Activated CD8-positive, alpha-beta memory T cell treated with anti-CD3 and anti-CD28 coated beads, Interleukin-2, amount 50 U/mL, for 4 hours (primary cell): ENCODE data around the gene ZNF662.
"Not testable (repeated sequence)": the region's sequence is repeated elsewhere in the genome, so short reads cannot be mapped to it uniquely, and the experiment has no call there.

Experiments
- DNase-seq: peaks from one replicate; pipeline ENCODE4 v3.0.0-alpha.2; 2020

The ZNF662 gene

GRCh38 chr3:42906070-42906847 is at the start of gene ZNF662:
Gene ZNF662 (plus strand): TSS chr3:42906142. CDS start chr3:42908115, 1,973 bp downstream.
- peak; percentile 31 for DNase-seq

DNA sequence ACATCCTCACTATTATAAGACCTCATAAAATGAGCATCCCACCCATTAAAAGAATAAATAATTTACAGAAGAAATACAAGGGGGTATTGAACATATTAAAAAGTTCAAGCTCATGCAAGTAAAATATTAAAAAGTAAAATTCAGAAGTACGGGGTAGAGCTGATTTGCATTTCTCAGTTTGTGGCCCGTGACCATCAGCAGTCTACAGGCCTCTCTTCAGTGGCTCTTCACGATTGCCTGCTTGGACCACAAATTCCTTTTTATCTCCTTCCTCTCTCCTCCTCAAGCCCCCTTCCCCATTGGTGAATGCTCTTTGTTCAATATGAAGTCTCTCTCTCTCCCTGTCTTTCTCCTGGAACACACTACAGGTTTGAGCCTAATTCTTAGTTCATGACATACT is 49.4 kb upstream of the ZNF662 start:
- no peak for DNase-seq

GRCh38 chr3:42864321-42864950 is 41.5 kb upstream of the ZNF662 start:
- DNase-seq, result no peak

GRCh38 chr3:42865256-42865655 is 40.7 kb upstream of the ZNF662 start:
- no peak for DNase-seq

DNA sequence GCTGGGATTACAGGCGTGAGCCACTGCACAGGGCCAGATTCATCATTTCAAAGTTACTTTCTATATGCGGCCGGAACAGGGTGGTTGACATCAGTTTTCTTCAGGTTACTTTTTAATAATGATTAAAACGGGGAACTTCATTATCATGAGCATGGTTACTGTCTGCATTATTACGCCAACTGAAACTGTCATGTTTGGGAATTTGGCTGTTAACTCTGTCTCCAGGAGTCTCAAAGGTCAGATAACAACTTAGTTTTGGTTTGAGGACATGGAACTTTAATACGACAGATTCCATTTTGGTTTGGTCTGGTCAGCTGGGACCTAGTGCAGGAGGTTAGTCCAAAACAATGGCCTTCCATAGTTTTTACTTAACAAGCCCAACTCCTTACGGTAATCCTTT is 38.8 kb upstream of the ZNF662 start:
- DNase-seq, result no peak

GRCh38 chr3:42868841-42869240 is 37.1 kb upstream of the ZNF662 start:
- DNase-seq, result no peak

GRCh38 chr3:42871592-42872196 is 34.2 kb upstream of the ZNF662 start:
- no peak for DNase-seq

DNA sequence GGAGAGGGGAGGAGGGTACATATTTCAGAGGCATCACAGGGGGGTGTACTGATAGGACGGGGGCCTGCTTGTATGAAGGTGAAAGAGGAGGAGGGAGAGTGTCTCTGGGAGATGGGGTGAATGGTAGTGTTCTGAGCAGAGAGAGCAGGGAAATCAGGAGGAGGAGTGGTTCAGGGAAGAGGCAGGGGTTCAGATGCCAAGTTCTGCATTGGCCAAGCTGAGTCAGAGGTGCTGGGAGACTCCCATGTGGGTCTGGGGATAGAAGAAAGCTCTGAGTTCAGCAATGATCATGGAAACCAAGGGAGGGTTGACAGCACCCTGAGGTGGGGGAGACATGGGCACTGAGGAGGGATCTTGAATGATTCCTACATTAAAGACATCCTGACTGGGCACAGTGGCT is 33.2 kb upstream of the ZNF662 start:
- DNase-seq, result no peak

- no peak for DNase-seq
Observed at GRCh38 chr3:42873221-42873982, 32.5 kb upstream of the ZNF662 start.

DNA sequence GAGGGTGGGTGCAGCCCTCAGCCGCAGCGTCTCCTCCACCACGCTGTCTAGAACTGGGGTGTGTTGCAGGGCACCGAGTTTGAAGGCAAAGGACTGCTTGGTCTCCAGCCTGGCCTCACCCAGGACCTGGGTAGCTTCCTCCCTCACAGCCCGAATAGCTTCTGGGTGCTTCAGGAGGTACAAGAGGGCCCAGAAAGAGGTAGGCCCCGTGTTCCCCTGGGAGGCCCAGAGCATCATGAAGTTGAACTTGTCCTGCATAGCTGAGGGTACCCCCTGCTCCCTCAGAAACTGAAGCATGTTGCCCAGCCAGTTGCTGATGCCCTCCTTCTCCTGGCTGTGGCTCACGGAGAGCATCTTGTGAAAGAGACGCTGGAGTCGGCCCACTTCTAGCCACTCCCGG is 31.2 kb upstream of the ZNF662 start:
- DNase-seq, result no peak

DNA sequence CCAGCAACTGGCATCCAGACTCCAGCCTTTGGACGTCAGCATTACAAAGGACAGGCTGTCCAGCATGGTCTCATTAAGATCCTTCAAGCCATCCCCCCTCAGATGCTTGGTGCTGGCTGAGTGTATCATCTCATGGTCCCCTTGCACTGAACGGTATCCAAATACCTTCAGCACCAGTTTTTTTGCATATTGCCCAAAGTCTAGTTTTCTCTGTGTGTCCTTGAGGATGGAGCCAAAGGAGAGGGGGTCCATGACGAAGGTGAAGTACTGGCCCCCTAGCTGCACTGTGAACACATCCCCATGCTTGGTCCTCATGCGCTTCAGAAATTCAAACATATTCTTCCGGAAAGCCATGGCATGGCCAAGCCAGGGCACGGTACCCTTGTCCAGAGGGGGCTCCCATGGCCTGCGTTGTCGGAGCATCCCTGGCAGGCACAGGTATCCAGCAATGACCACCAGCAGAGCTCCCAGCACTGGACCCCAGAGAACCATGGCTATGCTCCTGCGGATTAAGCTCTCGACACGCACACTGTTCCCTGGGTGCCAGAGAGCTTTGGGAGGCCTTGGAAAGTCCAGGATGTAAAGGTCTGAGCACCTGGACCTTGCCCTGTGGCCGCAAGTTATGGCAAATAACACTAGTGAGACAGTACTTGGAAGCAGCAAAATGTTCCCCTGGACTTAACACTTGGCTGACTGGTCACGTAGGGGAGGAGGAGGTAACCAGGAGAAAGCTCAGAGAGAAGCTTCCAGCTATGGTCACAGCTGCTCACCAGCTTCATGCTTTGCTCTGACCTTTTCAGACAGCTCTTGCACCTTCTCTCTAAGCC is 30.4 kb upstream of the ZNF662 start, which contains the start of gene CYP8B1:
Gene CYP8B1 (minus strand): TSS at position 555 of the 827 bp plus-strand sequence. CDS start 63 bp downstream, at position 492.
- no peak for DNase-seq

GRCh38 chr3:42876401-42876800 is 29.5 kb upstream of the ZNF662 start:
- DNase-seq, result no peak

- no peak for DNase-seq
Observed at GRCh38 chr3:42876940-42877720, 28.8 kb upstream of the ZNF662 start.

GRCh38 chr3:42877881-42878280 is 28.1 kb upstream of the ZNF662 start:
- no peak for DNase-seq

GRCh38 chr3:42880183-42880582 is 25.8 kb upstream of the ZNF662 start:
- DNase-seq, result no peak

GRCh38 chr3:42880601-42881451 is 25.1 kb upstream of the ZNF662 start:
- peak; percentile 84 for DNase-seq

DNA sequence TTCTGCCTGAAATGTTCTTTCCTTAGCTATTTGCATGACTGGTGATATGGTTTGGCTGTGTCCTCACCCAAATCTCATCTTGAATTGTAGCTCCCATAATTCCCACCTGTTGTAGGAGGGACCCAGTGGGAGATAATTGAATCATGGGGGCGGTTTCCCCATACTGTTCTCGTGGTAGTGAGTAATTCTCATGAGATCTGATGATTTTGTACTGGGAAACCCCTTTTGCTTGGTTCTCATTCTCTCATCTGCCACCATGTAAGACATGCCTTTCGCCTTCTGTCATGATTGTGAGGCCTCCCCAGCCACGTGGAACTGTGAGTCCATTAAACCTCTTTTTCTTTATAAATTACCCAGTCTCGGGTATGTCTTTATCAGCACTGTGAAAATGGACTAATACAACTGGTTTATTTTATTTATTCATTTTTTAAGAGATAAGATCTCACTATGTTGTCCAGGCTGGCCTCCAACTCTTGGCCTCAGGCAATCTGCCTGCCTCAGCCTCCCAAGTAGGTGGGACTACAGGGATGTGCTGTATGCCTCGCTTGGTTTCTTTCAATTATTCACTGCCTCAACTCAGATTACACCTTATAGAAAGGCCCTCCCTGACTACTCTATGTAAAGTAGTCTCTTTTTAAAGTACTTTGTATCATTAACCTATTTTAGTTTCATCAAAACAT is 22.6 kb upstream of the ZNF662 start:
- DNase-seq, result not testable (repeated sequence)

DNA sequence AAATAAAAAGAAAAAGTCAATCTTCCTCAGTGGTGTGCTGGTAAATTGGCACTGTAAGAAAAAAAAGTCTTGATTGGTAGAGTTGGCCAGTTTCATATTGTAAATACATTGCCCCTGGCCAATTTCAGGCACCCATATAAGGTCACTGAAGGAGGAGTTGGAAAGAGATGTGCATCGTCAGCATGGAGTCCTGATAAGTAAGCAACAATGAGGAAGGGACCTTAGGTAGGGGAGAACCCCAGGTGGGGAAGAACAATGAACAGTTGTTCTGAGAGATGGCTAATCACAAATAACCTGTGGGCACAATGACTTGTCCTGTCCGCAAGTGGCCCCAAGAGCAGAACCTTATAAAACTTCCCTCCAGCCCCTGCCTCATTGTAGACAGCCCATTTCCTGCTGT is 21.6 kb upstream of the ZNF662 start:
- DNase-seq, result no peak

- no peak for DNase-seq
Observed at GRCh38 chr3:42886294-42886822, 19.6 kb upstream of the ZNF662 start.

- DNase-seq, result no peak
Observed at GRCh38 chr3:42887084-42887483, 18.9 kb upstream of the ZNF662 start.
